CD4-positive, alpha-beta T cell treated with Interleukin-6 for 4 hours (primary cell): ENCODE data around the gene POC5.
"Not testable (repeated sequence)": the region's sequence is repeated elsewhere in the genome, so short reads cannot be mapped to it uniquely, and the experiment has no call there.

Experiments
- DNase-seq: peaks from one replicate; pipeline ENCODE4 v3.0.0-alpha.2; 2020; ENCODE audit warnings: mixed read lengths

POC5 gene, protein sequence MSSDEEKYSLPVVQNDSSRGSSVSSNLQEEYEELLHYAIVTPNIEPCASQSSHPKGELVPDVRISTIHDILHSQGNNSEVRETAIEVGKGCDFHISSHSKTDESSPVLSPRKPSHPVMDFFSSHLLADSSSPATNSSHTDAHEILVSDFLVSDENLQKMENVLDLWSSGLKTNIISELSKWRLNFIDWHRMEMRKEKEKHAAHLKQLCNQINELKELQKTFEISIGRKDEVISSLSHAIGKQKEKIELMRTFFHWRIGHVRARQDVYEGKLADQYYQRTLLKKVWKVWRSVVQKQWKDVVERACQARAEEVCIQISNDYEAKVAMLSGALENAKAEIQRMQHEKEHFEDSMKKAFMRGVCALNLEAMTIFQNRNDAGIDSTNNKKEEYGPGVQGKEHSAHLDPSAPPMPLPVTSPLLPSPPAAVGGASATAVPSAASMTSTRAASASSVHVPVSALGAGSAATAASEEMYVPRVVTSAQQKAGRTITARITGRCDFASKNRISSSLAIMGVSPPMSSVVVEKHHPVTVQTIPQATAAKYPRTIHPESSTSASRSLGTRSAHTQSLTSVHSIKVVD

DNA sequence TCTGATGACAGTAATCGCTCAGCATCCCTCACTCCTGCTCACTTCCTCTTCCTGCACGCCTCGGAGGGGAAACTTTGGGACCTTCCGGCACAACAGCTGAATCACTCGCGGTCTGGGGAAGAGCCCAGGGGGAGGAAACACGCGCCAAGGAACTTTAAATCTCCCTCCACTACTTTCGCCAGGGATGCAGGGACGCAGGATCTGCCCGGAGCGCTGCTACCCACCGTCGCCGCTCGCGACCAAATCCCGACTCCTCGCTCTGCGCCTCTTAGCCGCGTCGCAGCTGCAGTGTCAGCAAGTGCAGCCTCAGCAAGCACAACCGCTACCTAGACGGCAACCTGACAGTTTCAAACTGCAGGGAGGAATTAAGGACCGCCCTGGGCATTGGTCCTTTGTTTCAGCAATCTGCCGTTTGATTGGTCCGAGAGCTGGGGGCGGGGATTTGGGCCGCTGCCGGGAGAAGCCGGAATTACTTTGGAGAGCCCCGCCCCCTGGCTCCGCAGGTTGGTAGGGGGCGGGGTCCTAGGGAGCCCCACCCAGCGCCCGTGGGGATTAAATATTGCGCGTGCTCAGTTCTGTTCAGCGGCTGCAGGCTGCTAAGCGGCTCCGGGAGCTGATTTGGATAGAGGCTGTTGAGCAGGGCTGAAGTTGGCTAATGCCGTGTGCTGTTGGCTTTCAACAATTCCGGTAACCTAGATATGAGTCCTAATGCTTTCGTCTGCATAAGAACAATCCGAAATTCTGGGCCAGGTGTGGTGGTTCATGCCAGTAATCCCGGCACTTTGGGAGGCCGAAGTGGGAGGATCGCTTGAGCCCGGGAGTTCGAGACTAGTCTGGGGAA lies at the start of gene POC5:
Gene POC5 (minus strand): TSS at position 356 of the 841 bp plus-strand sequence. CDS start 4,500 bp downstream, outside the sequence.
- peak; percentile 99 for DNase-seq

DNA sequence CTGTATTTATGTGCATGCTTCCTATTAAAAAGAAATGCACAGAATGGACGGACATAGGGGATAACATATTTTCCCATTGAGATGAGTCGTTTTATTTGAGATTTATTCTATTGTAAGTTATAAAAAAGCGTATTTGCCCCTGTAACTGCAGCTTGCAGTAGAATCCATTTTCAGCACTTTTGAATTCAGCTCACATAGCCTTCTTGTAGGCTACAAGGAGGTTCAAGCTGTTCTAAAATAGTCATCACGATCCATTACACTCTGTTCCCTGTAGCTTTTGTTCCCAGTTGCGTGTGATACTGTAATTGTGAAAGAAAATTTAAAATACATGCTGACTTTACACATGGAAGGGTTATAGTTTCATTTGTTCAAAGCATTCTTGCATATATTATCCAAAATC lies 40.9 kb upstream of the POC5 start:
- no peak for DNase-seq

DNA sequence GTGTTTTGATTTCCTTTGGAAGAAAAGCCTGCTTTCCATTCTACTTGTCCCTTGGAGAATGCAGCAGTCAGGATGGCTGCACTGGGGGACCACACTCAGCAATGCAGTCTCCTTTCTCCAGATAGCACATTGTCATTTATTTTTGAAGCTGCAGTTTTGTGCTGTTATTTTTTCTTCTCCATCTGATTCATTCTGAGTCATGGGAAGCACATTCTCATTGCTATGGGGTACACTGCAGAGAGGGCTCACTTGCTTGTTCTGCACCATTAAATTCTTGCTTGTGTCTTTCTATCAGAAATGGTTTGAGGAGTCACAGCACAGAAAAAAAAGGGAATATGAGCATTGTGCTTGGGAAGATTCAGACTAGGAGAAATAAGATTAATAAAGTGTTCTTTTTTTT lies 39.7 kb upstream of the POC5 start:
- no peak for DNase-seq

DNA sequence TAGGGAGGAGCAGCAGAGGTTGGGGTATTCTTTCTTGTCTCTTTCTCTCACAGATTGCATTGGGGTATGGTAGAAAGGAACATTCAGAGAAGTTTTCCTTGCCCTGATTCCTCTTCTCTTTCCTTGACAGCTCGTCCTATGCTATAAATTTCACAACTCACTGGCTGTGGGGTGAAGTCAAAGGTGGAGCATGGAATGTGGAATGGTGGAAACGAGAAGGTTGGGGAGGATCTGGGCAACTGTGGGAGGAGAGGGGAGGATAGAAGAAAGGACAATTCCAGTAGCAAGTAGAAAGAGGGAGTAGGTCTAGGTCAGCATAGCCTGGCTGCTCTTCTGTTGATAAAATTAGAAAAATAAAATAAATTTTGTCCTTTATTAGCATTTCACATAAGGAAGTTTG lies 39.0 kb upstream of the POC5 start:
- DNase-seq: no peak

DNA sequence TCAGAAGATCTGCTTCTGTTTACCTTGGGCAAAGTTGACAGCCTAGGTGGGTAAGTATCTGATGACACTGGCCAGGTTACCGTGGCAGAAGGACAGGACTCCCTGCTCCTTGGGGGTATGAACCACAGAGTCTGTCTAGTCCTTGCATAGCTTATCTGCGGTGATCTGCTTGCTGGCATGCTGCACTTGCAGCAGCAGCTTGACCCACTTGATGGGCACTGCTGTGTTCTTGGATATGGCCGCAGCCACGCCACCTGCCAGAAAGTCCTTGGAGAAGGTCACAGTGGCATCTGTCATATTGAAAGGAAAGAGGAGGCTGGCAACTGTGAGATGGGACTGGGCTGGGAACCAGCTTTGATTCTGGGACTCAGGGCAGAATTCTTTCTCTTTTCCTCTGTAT lies 35.9 kb upstream of the POC5 start:
- no peak for DNase-seq

DNA sequence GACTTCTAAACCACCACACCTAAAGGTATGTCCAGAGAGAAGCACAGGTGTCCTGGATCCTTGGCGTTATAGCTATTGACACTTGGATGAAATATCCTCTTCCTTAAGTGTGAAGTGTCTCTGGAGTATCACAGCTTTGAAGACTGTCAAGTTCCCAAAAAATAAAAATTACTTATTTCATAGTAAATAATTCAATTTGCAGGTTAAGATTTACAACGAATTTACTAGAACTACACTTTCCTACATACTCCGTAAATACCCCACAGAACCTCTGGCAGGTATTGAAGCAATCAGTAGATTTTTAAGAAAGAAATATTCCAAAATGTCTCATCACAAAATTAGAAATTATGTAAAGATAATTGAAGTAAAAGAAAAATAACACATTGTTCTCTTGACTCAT lies 27.1 kb upstream of the POC5 start:
- DNase-seq: no peak

DNA sequence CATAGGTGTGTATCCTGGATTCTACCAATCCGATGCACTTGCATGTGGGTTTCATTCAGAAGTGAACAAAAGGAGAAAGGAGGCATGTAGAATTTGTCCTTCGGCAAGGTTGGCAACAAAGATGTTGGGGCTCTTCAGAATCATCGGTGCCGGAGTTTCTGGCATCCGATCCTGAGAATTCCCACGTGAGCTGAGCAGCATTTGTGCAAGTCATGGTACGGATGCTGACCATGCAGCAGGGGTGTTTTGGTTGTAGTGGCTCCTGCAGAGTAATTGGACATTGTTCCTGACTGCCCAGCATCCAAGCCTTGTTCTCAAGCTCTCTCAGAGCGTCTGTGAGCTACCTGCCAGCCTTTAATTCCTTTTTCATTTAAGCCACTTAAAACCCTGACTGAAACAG lies 19.0 kb upstream of the POC5 start:
- DNase-seq: no peak

DNA sequence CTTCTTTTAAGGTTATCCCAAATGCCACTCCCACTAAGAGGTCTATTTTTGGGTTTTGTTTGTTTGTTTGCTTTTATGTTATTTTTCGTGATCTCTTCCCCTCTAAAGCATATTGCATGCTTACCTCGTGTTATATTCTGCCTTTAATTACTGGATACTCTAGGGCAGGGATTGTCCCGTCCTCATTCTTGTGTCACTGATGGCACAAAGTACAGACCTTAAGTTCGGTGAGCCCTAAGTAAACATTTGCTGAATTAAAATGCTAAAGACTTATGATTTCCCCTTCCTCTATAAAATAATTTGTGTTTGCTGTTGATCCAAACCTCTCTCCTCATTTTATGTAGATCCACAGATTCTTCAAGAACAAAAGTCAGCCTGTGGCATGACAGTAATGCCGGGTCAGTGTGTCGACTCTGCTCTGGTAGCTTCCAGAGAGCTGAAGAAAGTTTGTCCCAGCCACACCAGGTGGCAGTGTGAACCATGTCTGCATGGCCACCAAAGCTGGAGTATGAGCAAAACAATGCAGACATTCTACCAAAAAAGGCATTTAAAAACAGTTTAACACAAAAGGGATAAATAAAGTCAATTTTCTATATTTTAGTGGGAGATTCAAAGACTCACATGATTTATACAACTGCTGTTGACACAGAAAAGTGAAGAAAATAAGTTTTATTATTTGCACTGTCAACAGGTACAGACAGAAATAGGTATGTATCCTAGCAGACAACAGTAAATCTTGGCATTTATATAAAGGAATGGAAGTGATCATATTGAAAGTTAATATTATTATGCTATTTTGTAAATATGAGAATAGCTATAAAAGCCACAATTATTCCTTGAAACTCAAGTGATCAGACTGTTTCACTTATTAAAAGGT lies 17.9 kb upstream of the POC5 start:
- DNase-seq: peak; percentile 13

DNA sequence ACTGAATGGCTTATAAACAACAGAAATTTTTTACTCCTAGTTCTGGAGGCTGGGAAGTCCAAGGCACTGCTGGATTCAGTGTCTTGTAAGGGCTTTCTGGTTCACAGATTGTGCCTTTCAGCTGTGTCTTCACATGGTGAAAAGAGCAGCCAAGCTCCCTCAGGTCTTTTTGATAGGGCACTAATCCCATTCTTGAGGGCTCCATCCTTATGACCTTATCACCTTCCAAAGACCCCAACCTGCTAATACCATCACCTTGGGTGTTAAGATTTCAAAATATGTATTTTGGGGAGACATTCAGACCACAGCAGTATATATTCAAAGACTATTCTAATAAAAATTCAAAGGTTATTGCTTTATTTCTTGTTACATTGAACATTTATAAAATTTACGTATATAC lies 16.5 kb upstream of the POC5 start:
- no peak for DNase-seq

DNA sequence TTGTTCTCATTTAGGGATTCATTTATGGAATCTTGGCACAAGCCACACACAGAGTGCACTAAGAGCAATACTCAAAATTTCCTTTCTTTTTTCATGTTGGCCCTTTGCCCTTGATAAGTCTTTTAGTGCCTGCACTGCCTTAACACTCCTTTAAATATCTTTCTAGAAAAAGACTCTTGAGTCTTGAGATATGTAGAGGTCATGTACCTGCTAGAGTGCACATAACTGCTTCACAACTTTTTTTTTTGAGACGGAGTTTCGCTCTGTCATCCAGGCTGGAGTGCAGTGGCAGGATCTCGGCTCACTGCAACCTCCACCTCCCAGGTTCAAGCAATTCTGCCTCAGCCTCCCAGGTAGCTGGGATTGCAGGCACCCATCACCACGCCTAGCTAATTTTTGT lies 14.3 kb upstream of the POC5 start:
- not testable (repeated sequence) for DNase-seq

DNA sequence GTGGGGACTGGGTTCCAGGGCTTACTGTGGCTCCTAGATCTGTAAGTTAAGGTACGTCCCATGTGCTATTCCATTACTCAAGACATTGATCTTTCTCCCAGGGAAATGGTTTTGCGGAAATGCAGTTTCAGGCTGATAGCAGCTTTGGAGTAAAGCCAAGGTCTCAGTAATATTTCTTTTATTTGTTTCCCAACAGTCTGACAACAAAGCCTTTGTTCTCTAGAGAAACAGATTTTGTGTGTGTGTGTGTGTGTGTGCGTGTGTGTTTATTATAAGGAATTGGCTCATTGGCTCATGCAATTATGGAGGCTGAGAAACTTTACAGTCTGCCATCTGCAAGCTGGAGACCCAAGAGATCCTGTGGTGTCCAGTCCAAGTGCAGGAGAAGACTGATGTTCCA lies 12.1 kb upstream of the POC5 start:
- no peak for DNase-seq

DNA sequence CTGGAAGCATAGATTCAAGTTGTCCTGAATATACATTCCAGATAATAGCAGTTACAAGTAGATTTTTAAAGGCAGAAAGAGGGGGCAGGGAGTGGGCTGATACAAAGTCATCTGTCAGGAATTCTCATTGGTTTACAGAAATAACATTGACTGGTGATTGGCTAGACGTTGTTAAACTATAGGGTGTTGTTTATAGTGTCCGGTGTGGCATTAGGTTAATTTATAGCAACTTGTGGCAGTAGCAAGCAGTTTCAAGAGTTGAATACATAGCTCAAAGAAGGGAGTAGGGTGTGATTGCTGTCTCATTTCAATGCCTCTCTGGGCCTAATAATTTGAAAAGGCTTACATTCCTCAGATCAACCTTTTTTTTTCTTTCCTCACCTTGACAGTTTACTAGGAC lies 10.7 kb upstream of the POC5 start:
- no peak for DNase-seq

DNA sequence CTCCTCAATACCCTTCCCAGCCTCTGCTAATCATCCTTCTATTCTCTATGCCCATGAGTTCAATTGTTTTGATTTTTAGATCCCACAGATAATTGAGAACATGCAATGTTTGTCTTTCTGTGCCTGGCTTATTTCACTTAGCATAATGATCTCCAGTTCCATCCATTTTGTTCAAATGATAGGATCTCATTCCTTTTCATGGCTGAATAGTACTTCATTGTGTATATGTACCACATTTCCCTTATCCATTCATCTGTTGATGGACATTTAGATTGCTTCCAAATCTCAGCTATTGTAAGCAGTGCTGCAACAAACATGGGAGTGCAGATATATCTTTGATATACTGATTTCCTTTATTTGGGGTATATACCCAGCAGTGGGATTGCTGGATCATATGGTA lies 9.0 kb upstream of the POC5 start:
- not testable (repeated sequence) for DNase-seq

DNA sequence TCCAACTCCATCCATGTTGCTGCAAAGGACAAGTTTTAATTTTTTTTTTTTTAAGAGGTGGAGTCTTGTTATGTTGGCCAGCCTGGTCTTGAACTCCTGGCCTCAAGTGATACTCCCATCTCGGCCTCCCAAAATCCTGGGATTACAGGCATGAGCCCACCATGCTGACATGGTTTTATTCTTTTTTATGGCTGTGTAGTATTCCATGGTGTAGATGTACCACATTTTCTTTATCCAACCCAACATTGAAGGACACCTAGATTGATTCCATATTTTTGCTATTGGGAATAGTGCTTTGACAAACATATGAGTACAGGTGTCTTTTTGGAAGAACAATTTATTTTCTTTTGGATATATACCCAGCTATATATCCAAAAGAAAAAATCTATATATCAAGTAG lies 6.1 kb upstream of the POC5 start:
- DNase-seq: no peak

DNA sequence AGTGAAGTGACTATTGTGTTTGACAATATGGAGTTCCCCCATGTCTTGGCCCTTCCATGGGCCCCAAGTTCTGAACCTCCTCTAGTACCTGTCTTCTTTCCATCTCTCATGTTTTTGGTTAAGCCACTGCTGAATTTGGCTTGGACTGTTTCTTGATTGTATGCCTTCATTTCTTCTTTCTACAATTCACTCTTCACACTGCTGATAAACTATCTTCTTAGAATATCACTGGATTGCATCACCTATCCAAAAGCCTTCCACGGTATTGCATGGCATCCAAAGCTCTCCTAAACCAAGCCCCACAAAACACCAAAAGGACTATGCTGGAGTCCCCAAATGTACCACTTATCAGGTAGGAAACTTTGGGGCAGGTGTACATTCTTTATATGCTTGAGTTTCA lies 4.3 kb upstream of the POC5 start:
- DNase-seq: no peak

DNA sequence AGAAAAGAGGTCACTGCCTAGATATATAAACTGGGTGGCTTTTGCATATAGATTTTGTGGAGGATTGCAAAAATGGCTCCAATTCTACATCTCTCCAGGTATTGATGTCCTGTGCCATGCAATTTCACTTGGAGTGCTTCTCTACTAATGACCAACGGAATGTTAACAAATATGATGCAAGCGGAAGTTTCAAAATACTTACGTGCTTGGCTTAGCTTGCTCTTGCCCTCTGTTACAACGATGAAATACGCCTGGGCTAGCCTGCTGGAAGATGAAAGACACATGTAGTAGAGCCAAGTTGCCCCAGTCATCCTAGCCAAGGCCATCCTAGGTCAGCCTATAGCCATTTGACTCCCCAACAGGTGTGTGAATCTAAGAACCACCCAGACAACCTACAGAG lies 3.6 kb upstream of the POC5 start:
- DNase-seq: no peak

DNA sequence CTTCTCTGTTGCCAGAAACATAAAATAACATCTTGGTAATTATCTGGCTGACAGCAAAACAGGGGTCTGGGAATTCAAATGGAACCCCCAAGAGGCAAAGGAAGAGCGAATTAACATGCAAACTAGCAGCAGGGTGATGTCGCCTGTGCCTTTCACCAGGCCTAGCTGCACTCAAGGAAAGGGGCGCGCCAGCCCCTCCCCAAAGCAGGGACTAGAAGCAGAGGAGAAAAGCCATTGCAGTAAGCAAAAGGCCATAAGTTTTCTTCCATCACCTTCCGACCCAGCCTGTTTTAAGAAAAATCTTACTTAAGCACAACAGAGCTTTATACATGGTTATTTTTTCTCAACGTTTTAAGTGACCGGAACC lies 539 bp downstream of the POC5 start:
- DNase-seq: no peak

DNA sequence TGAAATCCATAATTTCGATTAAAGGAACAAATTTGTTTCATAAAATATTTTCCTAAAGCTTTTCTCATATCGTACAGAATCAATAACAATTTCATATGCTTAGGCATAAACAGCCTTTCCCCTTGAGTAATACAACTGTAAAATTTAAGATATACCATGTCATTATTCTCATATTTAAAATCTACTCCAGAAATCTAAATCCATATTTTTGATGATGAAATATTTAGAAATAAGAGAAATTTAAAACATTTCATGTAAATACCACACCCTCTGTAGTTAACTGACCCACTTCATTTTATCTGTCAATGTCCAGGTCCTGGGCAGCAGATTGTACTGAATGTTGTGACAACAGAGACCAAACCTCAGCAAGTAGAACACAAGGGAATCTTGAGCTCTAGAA lies 5.1 kb downstream of the POC5 start:
- DNase-seq: no peak

DNA sequence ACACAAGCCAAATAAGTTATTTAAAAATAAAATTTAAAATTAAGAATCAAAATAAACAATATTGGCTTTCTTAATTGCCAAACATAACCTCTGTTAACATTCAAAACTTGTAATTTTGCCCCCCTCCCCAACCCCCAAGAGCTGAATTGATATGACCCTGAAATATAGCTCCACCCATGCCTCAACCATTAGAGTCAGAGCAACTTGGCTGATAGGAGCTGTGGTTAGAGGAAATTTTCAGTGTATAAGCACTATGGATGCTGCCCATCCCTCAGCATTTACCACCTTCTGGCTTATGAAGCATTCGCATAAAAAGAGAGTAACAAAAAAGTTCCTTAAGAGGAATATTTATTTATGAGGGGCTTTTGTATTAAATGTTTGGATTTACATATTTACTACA lies 6.1 kb downstream of the POC5 start:
- no peak for DNase-seq

DNA sequence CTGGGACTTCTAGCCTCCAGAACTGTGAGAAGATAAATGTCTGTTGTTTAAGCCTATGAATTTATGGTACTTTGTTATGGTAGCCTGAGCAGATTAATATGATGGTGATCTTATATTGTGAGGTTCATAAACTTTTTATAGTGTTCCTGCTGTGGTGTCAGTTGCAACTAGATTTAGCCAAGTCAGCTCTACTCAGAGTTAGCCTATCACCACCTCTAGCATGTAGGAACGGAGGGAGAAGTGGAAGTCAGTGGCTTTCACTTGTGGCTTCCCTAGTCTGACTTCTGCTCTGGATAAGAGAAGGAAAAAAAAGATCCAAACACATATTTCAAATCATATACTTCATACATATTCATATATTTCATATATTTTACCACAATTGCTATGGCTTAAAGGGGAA lies 6.6 kb downstream of the POC5 start:
- DNase-seq: no peak

DNA sequence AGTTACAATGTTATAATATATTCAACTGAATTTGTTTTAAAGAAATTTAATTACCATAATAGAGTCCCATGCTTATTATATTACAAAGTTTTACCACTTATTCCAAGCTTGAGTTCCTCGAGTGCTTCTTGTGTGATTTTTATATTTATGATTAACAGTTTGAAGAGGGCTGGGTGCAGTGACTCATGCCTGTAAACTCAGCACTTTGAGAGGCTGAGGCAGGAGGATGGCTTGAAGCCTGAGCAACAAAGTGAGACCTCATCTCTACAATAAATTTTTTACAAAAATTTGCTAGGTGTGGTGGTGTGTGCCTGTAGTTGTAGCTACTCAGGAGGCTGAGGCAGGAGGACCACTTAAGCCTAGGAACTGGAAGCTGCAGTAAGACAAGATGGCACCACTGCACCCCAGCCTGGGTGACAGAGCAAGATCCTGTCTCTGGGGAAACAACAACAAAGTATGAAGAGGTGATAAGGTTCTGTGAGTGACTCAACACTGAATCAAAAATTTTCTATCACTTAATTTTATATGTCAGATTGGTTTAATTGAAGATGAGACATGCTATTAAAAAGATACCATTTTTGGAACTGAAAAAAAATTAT lies 9.2 kb downstream of the POC5 start:
- DNase-seq: no peak

DNA sequence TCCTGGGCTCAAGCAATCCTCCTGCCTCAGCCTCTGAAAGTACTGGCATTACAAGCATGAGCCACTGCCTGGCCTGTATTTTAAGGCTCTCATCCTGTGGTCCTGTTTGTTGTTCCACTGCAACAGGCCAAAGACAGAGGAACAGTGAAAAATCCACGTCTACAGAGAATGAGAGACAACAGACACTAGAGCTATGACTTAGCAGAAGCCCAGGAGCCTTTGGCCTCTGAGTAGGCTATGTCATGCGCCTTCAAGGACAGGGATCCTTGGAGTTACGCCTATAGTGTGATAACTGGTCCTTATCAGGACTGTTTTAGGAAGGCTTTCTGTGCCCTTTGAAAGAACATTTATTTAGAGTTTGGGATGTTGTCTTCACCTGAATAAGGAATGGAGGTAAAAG lies 10.5 kb downstream of the POC5 start:
- DNase-seq: no peak

DNA sequence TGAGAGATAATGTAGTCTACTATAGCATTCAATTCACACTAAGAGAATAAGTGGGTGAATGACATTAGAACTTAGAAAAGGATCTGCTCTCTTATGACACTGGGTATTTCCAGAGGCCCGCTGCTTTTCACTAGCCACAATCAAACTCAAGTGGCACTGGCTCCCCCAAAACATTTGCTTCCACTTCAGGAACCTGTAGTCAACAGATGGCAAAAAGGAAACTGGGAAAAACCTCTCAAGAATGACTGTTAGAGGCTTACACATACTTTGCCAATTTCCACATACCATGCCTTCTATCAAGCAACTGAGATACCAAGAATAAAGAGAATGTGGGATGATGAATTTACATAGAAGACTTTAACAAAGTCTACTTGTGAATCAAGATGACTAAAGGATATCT lies 11.2 kb downstream of the POC5 start:
- no peak for DNase-seq
